ENCODE results near the gene FECH. TPM values are rescaled to one million over a fixed set of nuclear protein-coding genes. Genes with fewer than 3 reads are reported as not detected.

The FECH gene
- total and polyA plus RNA-seq, 9 of the 15 experiments (the other 6 are each of a cell fraction or from before 2014, with no cell fraction given) = 19.8 to 170 (median 56.8) TPM

DNA sequence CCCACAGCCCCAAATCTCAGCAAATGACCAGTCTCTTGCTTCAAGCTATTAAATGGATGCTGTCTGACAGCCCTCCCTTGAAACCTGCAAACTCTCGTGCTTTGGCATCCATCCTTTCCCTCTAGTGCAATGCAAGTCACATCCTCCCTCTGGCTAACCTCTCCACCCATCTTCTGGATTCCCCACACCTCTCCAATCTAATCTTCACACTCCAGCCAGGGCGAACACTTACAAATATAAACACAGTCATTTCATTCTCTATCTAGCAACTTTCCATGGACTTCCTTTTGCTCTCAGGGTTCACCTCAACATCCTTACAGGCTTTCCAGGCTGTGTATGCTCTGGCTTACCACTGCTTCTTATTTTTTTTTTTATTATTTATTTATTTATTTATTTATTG is 45.2 kb upstream of the FECH start (continued):
- TF ChIP-seq ARID1B (IDR thresholded peaks at IDR 0.05) (peak; percentile 65), ETV1 (tag; conservative IDR thresholded peaks at IDR 0.05; ENCODE audit: low read depth) (no peak), CHD4 (IDR thresholded peaks at IDR 0.05; ENCODE audit: insufficient read depth, insufficient replicate concordance, low read depth, low read length, poor library complexity, severe bottlenecking) (no peak), ZSCAN29 (IDR thresholded peaks at IDR 0.05) (no peak), CBFA2T3 (IDR thresholded peaks at IDR 0.05) (peak; percentile 62), PHF20 (IDR thresholded peaks at IDR 0.05; ENCODE audit: partially characterized antibody) (no peak), MAFK (IDR thresholded peaks at IDR 0.05; ENCODE audit: low read length) (no peak), ATF4 (CRISPR knock-in tag; IDR thresholded peaks at IDR 0.05) (no peak), CUX1 (CRISPR knock-in tag; IDR thresholded peaks at IDR 0.05) (no peak), ZNF75A (CRISPR knock-in tag; IDR thresholded peaks at IDR 0.05) (no peak), MBD2 (IDR thresholded peaks at IDR 0.05; ENCODE audit: borderline replicate concordance, low read depth) (no peak)
